Measurements from ENCODE around the gene HORMAD2. TPM values are rescaled to one million over a fixed set of nuclear protein-coding genes. Genes with fewer than 3 reads are reported as not detected.

HORMAD2 gene
- total and polyA plus RNA-seq, 2 donors from 2014 or later, result not detected

GRCh38 chr22:30043161-30043560, 37.1 kb upstream of the HORMAD2 start:
- Histone ChIP-seq H3K27me3 (ENCODE audit: control insufficient read depth, insufficient read depth, low read length) (no peaks in the 10 kb centered on the region), H3K4me1 (ENCODE audit: control insufficient read depth in 2 of 3, insufficient read depth in 2 of 3, low read depth in 1 of 3, low read length in 3 of 3) (peaks cover 5 to 19% (median 8%) of the 10 kb centered on the region in 3 donors), H3K27ac (ENCODE audit: low read depth in 2 of 2, low read length in 2 of 2) (no peak overlapping the region), H3K4me3 (ENCODE audit: low read length in 3 of 3) (no peak overlapping the region), H3K36me3 (ENCODE audit: control insufficient read depth in 2 of 3, insufficient read depth in 3 of 3, low read length in 3 of 3) (no peaks in the 10 kb centered on the region), H3K9ac (ENCODE audit: low read length in 3 of 3) (no peak overlapping the region), H3K9me3 (ENCODE audit: control insufficient read depth in 2 of 3, insufficient read depth in 1 of 3, low read length in 3 of 3) (no peaks in the 10 kb centered on the region)
- intact Hi-C loops (cut with DNase I), result no loop called here
- TF ChIP-seq CTCF (IDR thresholded peaks at IDR 0.05; ENCODE audit: borderline replicate concordance, extremely low read depth, insufficient read depth), result no peak
- DNase-seq (peak in 2 of 5 donors; percentile 65 to 75), FAIRE-seq (no peak)

- DNase-seq, result peak in 1 of 5 donors; percentile 58
Measured at GRCh38 chr22:30044369-30044768, 35.9 kb upstream of the HORMAD2 start.

GRCh38 chr22:30044881-30045493, 35.3 kb upstream of the HORMAD2 start:
- Histone ChIP-seq H3K27me3 (ENCODE audit: control insufficient read depth, insufficient read depth, low read length) (no peaks in the 10 kb centered on the region), H3K9me3 (ENCODE audit: control insufficient read depth in 2 of 3, insufficient read depth in 1 of 3, low read length in 3 of 3) (no peaks in the 10 kb centered on the region), H3K4me1 (ENCODE audit: control insufficient read depth in 2 of 3, insufficient read depth in 2 of 3, low read depth in 1 of 3, low read length in 3 of 3) (peaks cover 0 to 19% (median 8%) of the 10 kb centered on the region in 3 donors), H3K4me3 (ENCODE audit: low read length in 3 of 3) (no peak overlapping the region), H3K9ac (ENCODE audit: low read length in 3 of 3) (no peak overlapping the region), H3K27ac (ENCODE audit: low read depth in 2 of 2, low read length in 2 of 2) (peak overlapping the region in 1 of 2 donors; percentile 34), H3K36me3 (ENCODE audit: control insufficient read depth in 2 of 3, insufficient read depth in 3 of 3, low read length in 3 of 3) (no peaks in the 10 kb centered on the region)
- intact Hi-C loops (cut with DNase I), result no loop called here
- DNase-seq (no peak), FAIRE-seq (no peak)
- no peak for TF ChIP-seq CTCF (IDR thresholded peaks at IDR 0.05; ENCODE audit: borderline replicate concordance, extremely low read depth, insufficient read depth)

More at GRCh38 chr22:30044369-30044768, 35.9 kb upstream of the HORMAD2 start:
- Histone ChIP-seq H3K4me1 (ENCODE audit: control insufficient read depth in 2 of 3, insufficient read depth in 2 of 3, low read depth in 1 of 3, low read length in 3 of 3) (peaks cover 0 to 19% (median 8%) of the 10 kb centered on the region in 3 donors), H3K36me3 (ENCODE audit: control insufficient read depth in 2 of 3, insufficient read depth in 3 of 3, low read length in 3 of 3) (no peaks in the 10 kb centered on the region), H3K9me3 (ENCODE audit: control insufficient read depth in 2 of 3, insufficient read depth in 1 of 3, low read length in 3 of 3) (no peaks in the 10 kb centered on the region), H3K27ac (ENCODE audit: low read depth in 2 of 2, low read length in 2 of 2) (peak overlapping the region in 1 of 2 donors; percentile 34), H3K9ac (ENCODE audit: low read length in 3 of 3) (no peak overlapping the region), H3K4me3 (ENCODE audit: low read length in 3 of 3) (no peak overlapping the region), H3K27me3 (ENCODE audit: control insufficient read depth, insufficient read depth, low read length) (no peaks in the 10 kb centered on the region)
- intact Hi-C loops (cut with DNase I), result no loop called here
- FAIRE-seq, result no peak
- no peak for TF ChIP-seq CTCF (IDR thresholded peaks at IDR 0.05; ENCODE audit: borderline replicate concordance, extremely low read depth, insufficient read depth)
